ENCODE data around the gene GMDS. TPM values are rescaled to one million over a fixed set of nuclear protein-coding genes. Genes with fewer than 3 reads are reported as not detected.

GMDS gene
- total and polyA plus RNA-seq, 2 of the 13 experiments (the other 11 are each of a cell fraction or from before 2014, with no cell fraction given): 64.4 to 112 TPM

- TF ChIP-seq ZEB1 (IDR thresholded peaks at IDR 0.05; ENCODE audit: insufficient replicate concordance, low read depth) (no peak), ZXDC (CRISPR knock-in tag; IDR thresholded peaks at IDR 0.05) (no peak), CBFB (CRISPR knock-in tag; IDR thresholded peaks at IDR 0.05) (no peak), POGK (CRISPR knock-in tag; conservative IDR thresholded peaks at IDR 0.05) (no peak), ZKSCAN5 (CRISPR knock-in tag; IDR thresholded peaks at IDR 0.05) (no peak), GPBP1L1 (CRISPR knock-in tag; IDR thresholded peaks at IDR 0.05) (no peak), HNRNPUL1 (IDR thresholded peaks at IDR 0.05; ENCODE audit: low read depth, low read length) (no peak)
Measured at GRCh38 chr6:1946583-1946982, 298.8 kb downstream of the GMDS start (continued).
